Ascending aorta (tissue), 2 donors: Measurements from ENCODE around the gene DDX49. TPM values are rescaled to one million over a fixed set of nuclear protein-coding genes. Genes with fewer than 3 reads are reported as not detected.
"Not testable (repeated sequence)": the region's sequence is repeated elsewhere in the genome, so short reads cannot be mapped to it uniquely, and the experiment has no call there.

ENCODE experiments used
- DNase-seq, 2 donors: peaks; one replicate each; pipeline ENCODE4 v3.0.0-alpha.2; 2019; ENCODE audit warnings: low spot score in 2 of 2
- H3K27ac ChIP-seq, 2 donors: fragments of 200-600 bp; sonication (generic); one replicate each; pipeline ENCODE4 v1.5.1; 2016 to 2017; ENCODE audit warnings: mild to moderate bottlenecking in 1 of 2
- H3K27me3 ChIP-seq: fragments of 200-600 bp; sonication (generic); one replicate; pipeline ENCODE4 v1.5.1; 2017
- H3K36me3 ChIP-seq, 2 donors: fragments of 200-600 bp; sonication (generic); one replicate each; pipeline ENCODE4 v1.5.1; 2016
- H3K4me1 ChIP-seq, 2 donors: fragments of 200-600 bp; sonication (generic); one replicate each; pipeline ENCODE4 v1.5.1; 2016 to 2017; ENCODE audit warnings: mild to moderate bottlenecking in 1 of 2
- H3K4me3 ChIP-seq, 2 donors: fragments of 200-600 bp; sonication (generic); one replicate each; pipeline ENCODE4 v1.5.1; 2016 to 2017; ENCODE audit warnings: mild to moderate bottlenecking in 1 of 2
- H3K9me3 ChIP-seq, 2 donors: fragments of 200-600 bp; sonication (generic); one replicate each; pipeline ENCODE4 v1.5.1; 2016
- intact Hi-C: fragments of 100-400 bp; cut with DNase I; formaldehyde crosslinking; loops from one replicate; pipeline ENCODE4 v1.15.1; 2023
- total RNA-seq: library from RNA; depleted of rRNA; stranded (reverse); fragments of >200 nt; gene quantifications from one replicate; pipeline ENCODE4 v1.1.0, GENCODE V29; 2016
- TF ChIP-seq, protein P1 (sequence below), 3 experiments: fragments of 200-600 bp in 2 of 3; fragments of 450-650 bp in 1 of 3; sonication (generic) in 2 of 3; IDR thresholded peaks; one replicate each; pipeline ENCODE4 v1.5.1; 2016 to 2019; ENCODE audit warnings: antibody characterized with exemption in 3 of 3, mild to moderate bottlenecking in 1 of 3, moderate library complexity in 1 of 3

Gene DDX49
- total RNA-seq, 1 donor from 2014 or later = 51.6 TPM

DNA sequence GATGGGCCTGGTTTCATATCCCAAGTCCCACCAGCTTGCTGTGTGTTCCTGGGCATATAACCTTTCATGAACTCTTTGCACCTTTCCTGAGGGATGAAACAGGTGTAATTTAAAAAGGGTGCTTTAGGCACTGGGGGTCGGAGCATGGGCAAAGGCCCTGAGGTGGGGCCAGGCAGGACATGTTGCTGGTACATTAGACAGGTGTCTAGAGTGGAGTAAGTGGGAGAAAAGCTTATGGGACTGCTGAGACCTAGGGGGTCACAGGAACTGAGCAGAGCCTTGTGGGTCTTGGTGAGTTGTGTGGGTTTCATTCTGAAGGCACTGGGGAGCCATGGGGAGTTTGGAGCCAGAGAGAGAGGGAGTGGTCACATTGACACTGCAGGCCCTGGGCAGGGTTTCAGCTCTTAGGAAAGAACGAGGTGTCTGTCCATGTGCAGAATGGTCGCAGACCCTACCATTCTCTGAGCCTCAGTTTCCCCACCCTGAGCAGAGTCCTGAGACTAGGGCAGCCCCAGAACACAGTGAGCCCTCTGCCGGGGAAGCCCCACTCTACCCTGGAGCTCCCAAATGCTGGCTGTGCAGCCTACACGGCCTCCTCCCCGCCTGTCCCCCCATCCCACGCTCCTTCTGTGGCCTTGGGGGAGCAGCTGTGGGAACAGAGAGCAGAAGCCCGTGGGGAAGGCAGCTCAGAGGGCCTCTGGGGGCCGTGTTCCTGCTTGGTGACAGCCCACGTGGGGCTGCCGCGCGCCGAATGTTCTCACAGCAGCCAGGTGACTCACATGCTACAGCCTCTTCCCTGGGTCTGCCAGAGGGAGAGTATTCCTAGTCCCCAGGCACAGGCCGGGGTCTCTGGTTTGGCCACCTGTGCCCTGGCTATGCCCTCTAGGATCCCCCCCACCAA lies 28.8 kb downstream of the DDX49 start:
- H3K9me3 ChIP-seq = no peaks in the 10 kb centered on the region
- no peaks in the 10 kb centered on the region for H3K36me3 ChIP-seq
- no peak overlapping the region for H3K27ac ChIP-seq
- no peak for DNase-seq
- H3K4me1 ChIP-seq = no peaks in the 10 kb centered on the region
- intact Hi-C loops = no loop called here
- no peaks in the 10 kb centered on the region for H3K27me3 ChIP-seq
- H3K4me3 ChIP-seq = no peak overlapping the region
- TF ChIP-seq, protein P1, sequence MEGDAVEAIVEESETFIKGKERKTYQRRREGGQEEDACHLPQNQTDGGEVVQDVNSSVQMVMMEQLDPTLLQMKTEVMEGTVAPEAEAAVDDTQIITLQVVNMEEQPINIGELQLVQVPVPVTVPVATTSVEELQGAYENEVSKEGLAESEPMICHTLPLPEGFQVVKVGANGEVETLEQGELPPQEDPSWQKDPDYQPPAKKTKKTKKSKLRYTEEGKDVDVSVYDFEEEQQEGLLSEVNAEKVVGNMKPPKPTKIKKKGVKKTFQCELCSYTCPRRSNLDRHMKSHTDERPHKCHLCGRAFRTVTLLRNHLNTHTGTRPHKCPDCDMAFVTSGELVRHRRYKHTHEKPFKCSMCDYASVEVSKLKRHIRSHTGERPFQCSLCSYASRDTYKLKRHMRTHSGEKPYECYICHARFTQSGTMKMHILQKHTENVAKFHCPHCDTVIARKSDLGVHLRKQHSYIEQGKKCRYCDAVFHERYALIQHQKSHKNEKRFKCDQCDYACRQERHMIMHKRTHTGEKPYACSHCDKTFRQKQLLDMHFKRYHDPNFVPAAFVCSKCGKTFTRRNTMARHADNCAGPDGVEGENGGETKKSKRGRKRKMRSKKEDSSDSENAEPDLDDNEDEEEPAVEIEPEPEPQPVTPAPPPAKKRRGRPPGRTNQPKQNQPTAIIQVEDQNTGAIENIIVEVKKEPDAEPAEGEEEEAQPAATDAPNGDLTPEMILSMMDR (IDR thresholded peaks at IDR 0.05) = no peak

- intact Hi-C loops = no loop called here
- Histone ChIP-seq H3K27ac (no peak overlapping the region), H3K4me1 (no peaks in the 10 kb centered on the region), H3K27me3 (no peaks in the 10 kb centered on the region), H3K36me3 (no peaks in the 10 kb centered on the region), H3K9me3 (no peaks in the 10 kb centered on the region), H3K4me3 (no peak overlapping the region)
- DNase-seq = no peak
- TF ChIP-seq, protein P1 (IDR thresholded peaks at IDR 0.05) = no peak
These were observed 29.5 kb downstream of the DDX49 start for GRCh38 chr19:18948976-18949356.

DNA sequence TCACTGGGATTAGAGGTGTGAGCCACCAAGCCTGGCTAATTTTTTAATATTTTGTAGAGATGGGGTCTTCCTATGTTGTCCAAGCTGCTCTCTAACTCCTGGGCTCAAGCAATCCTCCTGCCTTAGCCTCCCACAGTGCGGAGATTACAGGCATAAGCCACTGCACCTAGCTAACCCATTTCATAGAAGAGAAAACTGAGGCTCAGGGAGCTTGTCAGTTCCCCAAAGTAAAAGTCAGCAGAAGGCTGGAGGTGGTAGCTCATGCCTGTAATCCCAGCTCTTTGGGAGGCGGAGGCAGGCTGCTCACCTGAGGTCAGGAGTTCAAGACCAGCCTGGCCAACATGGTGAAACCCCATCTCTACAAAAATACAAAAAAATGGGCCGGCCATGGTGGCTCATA lies 30.3 kb downstream of the DDX49 start:
- no peak overlapping the region for H3K4me3 ChIP-seq
- H3K36me3 ChIP-seq = no peaks in the 10 kb centered on the region
- no peaks in the 10 kb centered on the region for H3K27me3 ChIP-seq
- TF ChIP-seq, protein P1 (IDR thresholded peaks at IDR 0.05) = no peak
- DNase-seq = no peak
- intact Hi-C loops = no loop called here
- H3K9me3 ChIP-seq = no peaks in the 10 kb centered on the region
- H3K4me1 ChIP-seq = no peaks in the 10 kb centered on the region
- no peak overlapping the region for H3K27ac ChIP-seq

- H3K36me3 ChIP-seq = no peaks in the 10 kb centered on the region
These were observed 32.3 kb downstream of the DDX49 start for GRCh38 chr19:18951721-18952281.

GRCh38 chr19:18952364-18953003 lies 33.0 kb downstream of the DDX49 start:
- H3K36me3 ChIP-seq, H3K9me3 ChIP-seq, DNase-seq, H3K27ac ChIP-seq, H3K4me1 ChIP-seq, H3K4me3 ChIP-seq, H3K27me3 ChIP-seq, intact Hi-C loops: not testable (repeated sequence)

More at GRCh38 chr19:18951721-18952281, 32.3 kb downstream of the DDX49 start:
- Histone ChIP-seq H3K27me3 (no peaks in the 10 kb centered on the region), H3K4me3 (no peak overlapping the region), H3K4me1 (no peaks in the 10 kb centered on the region), H3K9me3 (no peaks in the 10 kb centered on the region), H3K27ac (no peak overlapping the region)
- intact Hi-C loops = no loop called here
- TF ChIP-seq, protein P1 (IDR thresholded peaks at IDR 0.05) = no peak
- DNase-seq = no peak

DNA sequence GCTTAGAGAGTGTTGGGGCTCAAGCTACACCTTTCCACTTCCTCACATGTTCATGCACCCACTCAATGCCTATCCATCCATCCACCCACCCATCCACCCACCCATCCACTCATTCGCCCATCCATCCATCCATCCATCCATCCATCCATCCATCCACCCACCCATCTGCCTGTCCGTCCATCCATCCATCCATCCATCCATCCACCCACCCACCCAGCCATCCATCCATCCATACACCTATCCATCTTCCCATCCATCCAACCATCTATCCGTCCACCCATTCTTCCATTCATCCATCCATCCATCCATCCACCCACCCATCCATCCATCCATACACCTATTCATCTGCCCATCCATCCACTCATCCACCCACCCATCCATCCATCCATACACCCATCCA lies 34.6 kb downstream of the DDX49 start:
- no peak for DNase-seq
- Histone ChIP-seq H3K4me3 (no peak overlapping the region), H3K4me1 (no peaks in the 10 kb centered on the region), H3K27me3 (no peaks in the 10 kb centered on the region), H3K27ac (no peak overlapping the region), H3K9me3 (no peaks in the 10 kb centered on the region), H3K36me3 (no peaks in the 10 kb centered on the region)
- TF ChIP-seq, protein P1 (IDR thresholded peaks at IDR 0.05) = no peak
- intact Hi-C loops = no loop called here
